ENCODE measurements around the gene DGKG. TPM values are rescaled to one million over a fixed set of nuclear protein-coding genes. Genes with fewer than 3 reads are reported as not detected.

DGKG gene
- total and polyA plus RNA-seq, 10 of the 15 experiments (the other 5 are each of a cell fraction or from before 2014, with no cell fraction given) = 0.39 to 6.2 (median 4.7) TPM

- no peaks in the 10 kb centered on the region for H3K4me1 ChIP-seq (ENCODE audit: control insufficient read depth, insufficient read depth, low read length)
- BruUV-seq (replicated peaks) = no TSS peak
- ChIA-PET CTCF (interaction anchor here (0.7 to 1.2 kb wide), 5 partner anchors 43 to 402 kb away, joined by 3 to 4 read pairs (median 3); no protein-coding TSS in a partner anchor), RAD21 (ENCODE audit: unreplicated experiment) (interaction anchor here (1.7 kb wide), 1 partner anchor 14 kb away, joined by 4 read pairs; no protein-coding TSS in a partner anchor), SMC1A (ENCODE audit: uncharacterized antibody, unreplicated experiment) (interaction anchor here (1.0 to 1.2 kb wide), 2 partner anchors 12 to 156 kb away, joined by 3 to 5 read pairs; no protein-coding TSS in a partner anchor), POLR2A (no interaction called here)
- H3K9me3 ChIP-seq (replicated peaks; ENCODE audit: control insufficient read depth, insufficient read depth, low read length) = no peaks in the 10 kb centered on the region
- H3K4me2 ChIP-seq (ENCODE audit: control insufficient read depth, insufficient read depth) = no peak overlapping the region
- no peak overlapping the region for H3K27ac ChIP-seq (ENCODE audit: control insufficient read depth, insufficient read depth)
- in situ Hi-C loops (cut with MboI) (no loop called here), intact Hi-C loops (cut with micrococcal nuclease; ENCODE audit: unreplicated experiment) (no loop called here)
- no peak overlapping the region for H2AFZ ChIP-seq (ENCODE audit: control insufficient read depth, low read depth, low read length)
- H3K4me3 ChIP-seq = no peak overlapping the region
- FAIRE-seq (no peak), ATAC-seq (no peak), DNase-seq (ENCODE audit: low read depth, low spot score) (no peak)
- TF ChIP-seq RFX5 (IDR thresholded peaks at IDR 0.05; ENCODE audit: low read depth, low read length) (no peak), EED (IDR thresholded peaks at IDR 0.05; ENCODE audit: low read depth) (no peak), ATF3 (IDR thresholded peaks at IDR 0.05; ENCODE audit: borderline replicate concordance, extremely low read depth, low read depth, low read length) (no peak), TCF7 (IDR thresholded peaks at IDR 0.05; ENCODE audit: borderline replicate concordance) (no peak), RAD21 (IDR thresholded peaks at IDR 0.05; ENCODE audit: insufficient read depth, low read depth, low read length) (no peak), ZNF207 (IDR thresholded peaks at IDR 0.05; ENCODE audit: borderline replicate concordance) (no peak), SMARCA5 (IDR thresholded peaks at IDR 0.05) (no peak), RELA (IDR thresholded peaks at IDR 0.05; ENCODE audit: borderline replicate concordance, partially characterized antibody) (no peak), SREBF2 (IDR thresholded peaks at IDR 0.05; ENCODE audit: low read length) (no peak), PRDM15 (CRISPR knock-in tag; IDR thresholded peaks at IDR 0.05) (no peak), NR2C1 (IDR thresholded peaks at IDR 0.05) (no peak), GABPA (IDR thresholded peaks at IDR 0.05; ENCODE audit: low read depth) (no peak), LARP7 (IDR thresholded peaks at IDR 0.05) (no peak), RAD51 (IDR thresholded peaks at IDR 0.05) (no peak), NFXL1 (IDR thresholded peaks at IDR 0.05; ENCODE audit: borderline replicate concordance) (no peak), JUND (IDR thresholded peaks at IDR 0.05; ENCODE audit: low read depth, low read length) (no peak), ASH2L (IDR thresholded peaks at IDR 0.05; ENCODE audit: borderline replicate concordance, low read depth) (no peak), FOXK2 (IDR thresholded peaks at IDR 0.05) (no peak), ZNF384 (IDR thresholded peaks at IDR 0.05; ENCODE audit: borderline replicate concordance, low read depth, low read length) (no peak)
- no peak overlapping the region for H3K9ac ChIP-seq (ENCODE audit: control insufficient read depth, insufficient read depth, low read length)
- 41% methylated on average over 12 of the region's 12 CpGs for WGBS (ENCODE audit: insufficient coverage, insufficient replicate concordance, low lambda C conversion rate, missing lambda C conversion rate)
- no peaks in the 10 kb centered on the region for H3K36me3 ChIP-seq (ENCODE audit: control insufficient read depth in 2 of 2, insufficient read depth in 2 of 2, low read length in 1 of 2)
- H3K27me3 ChIP-seq (replicated peaks in 1 of 2; ENCODE audit: control insufficient read depth in 2 of 2, insufficient read depth in 2 of 2, low read length in 1 of 2) = peaks cover 2% of the 10 kb centered on the region in 2 experiments; a peak in 2 of 4 replicates
- no peaks in the 10 kb centered on the region for H4K20me1 ChIP-seq (ENCODE audit: control insufficient read depth, insufficient read depth)
- no peaks in the 10 kb centered on the region for H3K79me2 ChIP-seq (ENCODE audit: control insufficient read depth, insufficient read depth, low read length)
Measured at GRCh38 chr3:186138272-186138981, 223.6 kb downstream of the DGKG start.
